ENCODE data around the gene ADGRG3. TPM values are rescaled to one million over a fixed set of nuclear protein-coding genes. Genes with fewer than 3 reads are reported as not detected.

Gene ADGRG3
- total and polyA plus RNA-seq, 9 of the 15 experiments (the other 6 are each of a cell fraction or from before 2014, with no cell fraction given), result 0.09 to 0.52 (median 0.14) TPM; not detected in 3

GRCh38 chr16:57628783-57629293 lies 39.3 kb upstream of the ADGRG3 start (continued):
- TF ChIP-seq CUX1 (CRISPR knock-in tag; IDR thresholded peaks at IDR 0.05) (no peak), HBP1 (CRISPR knock-in tag; IDR thresholded peaks at IDR 0.05) (peak; percentile 90; the same call in 1 of the 2 replicates), THRB (CRISPR knock-in tag; conservative IDR thresholded peaks at IDR 0.05) (peak; percentile 90), MCM7 (IDR thresholded peaks at IDR 0.05) (0 out of 4 replicates have a peak, but pooled peaks of 1 of the 2 experiments have one; percentile 31), MTA1 (IDR thresholded peaks at IDR 0.05; ENCODE audit: borderline replicate concordance) (peak; percentile 75), PHF8 (IDR thresholded peaks at IDR 0.05; ENCODE audit: borderline replicate concordance, low read length) (no peak; the same call in 1 of the 2 replicates), ZBTB2 (IDR thresholded peaks at IDR 0.05) (no peak), MLLT1 (IDR thresholded peaks at IDR 0.05) (peak; percentile 65 to 87; a peak in 3 of 4 replicates), MIER1 (IDR thresholded peaks at IDR 0.05; ENCODE audit: low read depth) (peak; percentile 61; the same call in 1 of the 2 replicates), ZEB2 (IDR thresholded peaks at IDR 0.05) (peak; percentile 46; the same call in 1 of the 2 replicates), MYBL2 (IDR thresholded peaks at IDR 0.05; ENCODE audit: low read depth) (peak; percentile 29; the same call in 1 of the 2 replicates), MYBL2 (CRISPR knock-in tag; IDR thresholded peaks at IDR 0.05; ENCODE audit: borderline replicate concordance) (no peak)
